Glutamatergic neuron (in vitro differentiated cells): Measurements from ENCODE around the gene SNTN. TPM values are rescaled to one million over a fixed set of nuclear protein-coding genes. Genes with fewer than 3 reads are reported as not detected.

ENCODE experiments used
- DNase-seq: peaks from one replicate; pipeline ENCODE4 v3.0.0; 2022
- H3K27ac Mint-ChIP-seq: one replicate; pipeline ENCODE4 v1.8.0; 2020; ENCODE audit warnings: mild to moderate bottlenecking, mixed read lengths, inconsistent platforms; ENCODE audit not compliant: unreplicated experiment
- H3K27me3 Mint-ChIP-seq: one replicate; pipeline ENCODE4 v1.8.0; 2020; ENCODE audit warnings: mild to moderate bottlenecking, moderate library complexity, mixed read lengths, inconsistent platforms; ENCODE audit not compliant: unreplicated experiment
- H3K36me3 Mint-ChIP-seq: one replicate; pipeline ENCODE4 v1.8.0; 2020; ENCODE audit warnings: mild to moderate bottlenecking, mixed read lengths, inconsistent platforms; ENCODE audit not compliant: unreplicated experiment
- H3K4me1 Mint-ChIP-seq: one replicate; pipeline ENCODE4 v1.8.0; 2020; ENCODE audit warnings: mild to moderate bottlenecking, low read depth, mixed read lengths, inconsistent platforms; ENCODE audit not compliant: unreplicated experiment
- H3K4me3 Mint-ChIP-seq: one replicate; pipeline ENCODE4 v1.8.0; 2020; ENCODE audit warnings: mild to moderate bottlenecking, mixed read lengths, inconsistent platforms; ENCODE audit not compliant: unreplicated experiment
- H3K9me3 Mint-ChIP-seq: one replicate; pipeline ENCODE4 v1.8.0; 2020; ENCODE audit warnings: mild to moderate bottlenecking, moderate library complexity, mixed read lengths, inconsistent platforms; ENCODE audit not compliant: unreplicated experiment
- CTCF ChIP-seq: fragments of 200-600 bp; sonication (generic); IDR thresholded peaks from one replicate; pipeline ENCODE4 v1.5.0; 2021; ENCODE audit not compliant: partially characterized antibody, unreplicated experiment
- long read RNA-seq: library from polyadenylated mRNA; unstranded; transcript quantifications from one replicate; pipeline ENCODE4 v2.0.0, GENCODE V29; 2020; ENCODE audit not compliant: unreplicated experiment
- total RNA-seq: library from RNA; stranded (reverse); fragmentation: NEBNext Ultra II Directional; extraction: Animal tissue kit (Norgen Biotek cat#: 25700); gene quantifications from one replicate; pipeline ENCODE4 v1.2.1, GENCODE V29; 2021; ENCODE audit not compliant: unreplicated experiment

The SNTN gene
- not detected for total RNA-seq
- long read RNA-seq: 0 reads

DNA sequence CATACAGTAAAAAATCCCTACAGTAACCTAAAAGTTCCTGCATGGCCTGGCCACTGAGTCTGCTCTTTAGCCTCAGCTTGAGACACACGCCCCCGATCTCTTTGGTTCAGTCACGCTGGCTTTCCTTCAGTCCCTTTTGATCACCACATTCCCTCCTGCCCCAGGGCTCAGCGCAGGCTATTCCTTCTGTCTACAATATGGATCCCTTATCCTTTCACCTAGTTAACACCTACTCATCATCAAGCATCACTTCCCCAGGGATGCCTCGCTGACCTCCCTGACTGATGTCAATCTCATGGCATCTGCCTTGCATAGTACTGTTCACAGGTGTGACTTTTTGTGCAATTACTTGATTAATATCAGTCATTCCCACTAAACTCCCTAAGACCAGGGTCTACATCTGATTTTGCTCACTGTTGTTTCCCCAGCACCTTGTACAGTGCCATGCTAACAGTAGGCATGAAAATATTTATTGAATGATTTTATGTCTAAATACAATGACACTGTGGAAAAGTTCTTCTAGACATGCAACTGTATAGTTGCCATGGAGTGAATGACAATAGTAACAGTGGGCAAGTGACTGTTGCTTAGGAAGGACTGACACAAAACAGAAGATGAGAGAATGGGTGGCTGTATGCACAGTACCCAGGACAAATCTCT is at the start of gene SNTN:
TSS of gene SNTN (plus strand) at position 610 of the 660 bp plus-strand sequence. CDS start at position 623, 13 bp downstream.
- no peaks in the 10 kb centered on the region for H3K36me3 Mint-ChIP-seq
- TF ChIP-seq CTCF: no peak
- peak; percentile 16 for DNase-seq
- no peak within 1 kb of the TSS for H3K4me3 Mint-ChIP-seq
- H3K27ac Mint-ChIP-seq: peak within 1 kb of the TSS; percentile 5
- H3K4me1 Mint-ChIP-seq: peaks cover 5% of the 10 kb centered on the region
- H3K9me3 Mint-ChIP-seq: no peaks in the 10 kb centered on the region
- no peaks in the 10 kb centered on the region for H3K27me3 Mint-ChIP-seq

DNA sequence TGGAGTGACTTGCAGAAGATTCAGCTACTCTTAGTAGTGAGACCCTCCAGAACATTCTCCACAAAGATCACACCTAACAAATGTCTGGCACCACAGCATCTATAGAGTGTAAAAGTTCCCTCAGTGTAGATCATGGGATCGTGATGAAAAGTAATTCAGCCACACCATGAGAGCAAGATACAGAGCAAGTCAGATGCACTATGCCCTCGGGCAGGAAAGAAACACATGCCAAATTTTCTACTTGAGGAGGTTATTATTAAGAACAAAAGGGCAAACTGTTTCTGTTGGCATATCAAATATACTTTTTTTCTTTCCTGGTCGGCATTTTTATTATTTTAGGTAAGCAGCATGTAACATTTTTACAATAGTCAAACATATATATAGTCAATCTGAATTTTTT is 44.8 kb upstream of the SNTN start:
- no peak for TF ChIP-seq CTCF
- H3K36me3 Mint-ChIP-seq: no peaks in the 10 kb centered on the region
- DNase-seq: no peak
- no peaks in the 10 kb centered on the region for H3K4me1 Mint-ChIP-seq
- H3K27ac Mint-ChIP-seq: no peak overlapping the region
- no peaks in the 10 kb centered on the region for H3K9me3 Mint-ChIP-seq
- H3K27me3 Mint-ChIP-seq: no peaks in the 10 kb centered on the region
- no peak overlapping the region for H3K4me3 Mint-ChIP-seq

DNA sequence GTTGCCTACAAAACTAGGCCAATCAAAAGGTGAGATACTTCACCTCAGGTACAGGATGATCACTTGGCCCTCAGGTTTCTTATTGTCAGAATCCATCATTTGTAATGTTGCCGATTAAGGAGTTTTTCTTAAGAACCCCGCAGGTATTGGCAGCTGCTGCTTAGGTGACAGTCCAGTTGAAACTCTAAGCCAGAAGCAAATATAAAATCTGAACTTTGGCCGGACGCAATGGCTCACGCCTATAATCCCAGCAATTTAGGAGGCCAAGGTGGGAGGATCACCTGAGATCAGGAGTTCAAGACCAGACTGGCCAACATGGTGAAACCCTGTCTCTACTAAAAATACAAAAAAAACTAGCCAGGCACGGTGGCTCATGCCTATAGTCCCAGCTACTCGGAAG is 43.1 kb upstream of the SNTN start:
- Mint-ChIP-seq H3K4me1 (no peaks in the 10 kb centered on the region), H3K9me3 (no peaks in the 10 kb centered on the region), H3K4me3 (no peak overlapping the region), H3K27me3 (no peaks in the 10 kb centered on the region), H3K27ac (no peak overlapping the region), H3K36me3 (no peaks in the 10 kb centered on the region)
- no peak for TF ChIP-seq CTCF
- no peak for DNase-seq

DNA sequence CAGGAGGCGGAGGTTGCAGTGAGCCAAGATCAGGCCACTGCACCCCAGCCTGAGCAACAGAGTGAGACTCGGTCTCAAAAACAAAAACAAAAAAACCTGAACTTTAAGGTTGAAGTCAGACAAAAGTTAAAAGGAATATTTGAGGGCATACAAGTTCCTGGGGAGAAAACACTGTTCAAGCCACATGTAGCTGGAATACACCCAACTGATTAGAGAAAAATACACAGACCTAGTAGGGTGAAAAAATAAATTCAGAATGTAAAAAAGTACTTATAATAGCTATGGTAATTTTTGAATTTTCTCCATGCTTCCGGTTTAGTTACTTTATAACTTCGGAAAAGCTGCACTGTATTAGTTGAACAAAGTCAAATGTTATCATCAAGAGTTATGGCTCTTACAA is 42.6 kb upstream of the SNTN start:
- Mint-ChIP-seq H3K4me1 (no peaks in the 10 kb centered on the region), H3K27ac (no peak overlapping the region), H3K4me3 (no peak overlapping the region), H3K27me3 (no peaks in the 10 kb centered on the region), H3K9me3 (no peaks in the 10 kb centered on the region), H3K36me3 (no peaks in the 10 kb centered on the region)
- no peak for DNase-seq
- TF ChIP-seq CTCF: no peak

DNA sequence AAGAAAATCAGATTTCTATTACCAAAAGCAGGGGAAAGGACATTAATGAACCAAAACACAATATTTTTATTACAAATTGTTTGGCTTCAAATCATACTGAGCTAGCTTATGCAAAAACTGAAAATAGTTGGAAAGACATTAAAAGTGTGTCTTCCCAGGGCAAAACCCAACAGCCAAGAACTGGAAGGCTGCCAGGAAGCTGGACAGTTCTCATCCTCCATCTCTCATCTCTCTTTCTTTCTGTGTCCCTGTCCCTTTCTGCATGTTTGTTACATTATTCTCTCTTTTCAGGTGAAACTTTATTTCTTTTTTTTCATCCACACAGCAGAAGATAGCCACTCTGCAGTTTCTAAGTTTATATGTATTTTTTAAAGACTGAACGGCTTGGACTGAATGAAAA is 41.1 kb upstream of the SNTN start:
- Mint-ChIP-seq H3K27ac (no peak overlapping the region), H3K4me1 (no peaks in the 10 kb centered on the region), H3K27me3 (no peaks in the 10 kb centered on the region), H3K9me3 (no peaks in the 10 kb centered on the region), H3K36me3 (no peaks in the 10 kb centered on the region), H3K4me3 (no peak overlapping the region)
- DNase-seq: no peak
- TF ChIP-seq CTCF: no peak
